ENCODE data around the gene SNED1. TPM values are rescaled to one million over a fixed set of nuclear protein-coding genes. Genes with fewer than 3 reads are reported as not detected.

SNED1 gene
- total RNA-seq, 4 donors from 2014 or later: 18.5 to 87.1 (median 21.9) TPM

DNA sequence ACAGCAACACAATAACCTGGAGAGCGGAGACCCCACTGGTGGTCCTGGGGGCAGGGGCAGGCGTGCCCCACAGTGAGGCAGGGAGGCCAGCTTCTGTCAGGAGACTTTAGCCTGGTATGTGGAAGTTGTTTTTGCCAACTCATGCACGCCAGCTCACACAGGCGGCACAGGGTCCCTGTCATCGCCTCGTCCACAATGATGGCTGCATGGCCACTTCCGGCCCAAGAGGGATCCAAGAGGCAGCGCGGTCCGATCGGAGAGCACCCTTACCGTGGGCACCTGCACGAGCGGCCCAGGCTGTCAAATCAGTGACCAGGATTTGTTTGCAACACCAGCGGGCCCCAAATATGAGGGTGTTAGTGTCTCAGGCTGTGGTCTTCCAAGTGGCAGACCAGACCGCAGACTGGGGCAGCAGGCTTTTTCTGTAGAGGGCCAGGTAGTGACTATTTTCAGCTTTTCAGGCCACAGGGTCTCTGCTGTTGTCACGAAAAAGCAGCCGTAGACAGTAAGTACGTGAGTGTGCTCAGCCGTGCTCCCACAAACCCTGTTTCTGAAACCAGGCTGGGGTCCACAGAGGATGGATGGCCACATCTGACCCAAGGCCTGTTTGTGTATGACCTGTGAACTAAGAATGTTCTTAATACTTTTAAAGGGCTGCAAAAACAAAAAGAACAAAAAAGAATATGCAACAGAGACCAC is 21.2 kb downstream of the SNED1 start:
- H3K27ac ChIP-seq: no peak overlapping the region
- H3K27me3 ChIP-seq: no peaks in the 10 kb centered on the region
- no peak overlapping the region for H3K4me3 ChIP-seq
- no peaks in the 10 kb centered on the region for H3K9me3 ChIP-seq
- TF ChIP-seq CTCF (IDR thresholded peaks at IDR 0.05) (no peak), POLR2A (IDR thresholded peaks at IDR 0.05) (no peak)
- intact Hi-C loops (cut with DNase I; ENCODE audit: low total_unique reads): no loop called here
- no peaks in the 10 kb centered on the region for H3K36me3 ChIP-seq
- no peaks in the 10 kb centered on the region for H3K4me1 ChIP-seq
- DNase-seq: no peak

- intact Hi-C loops (cut with DNase I; ENCODE audit: low total_unique reads): no loop called here
- H3K36me3 ChIP-seq: no peaks in the 10 kb centered on the region
- H3K27ac ChIP-seq: no peak overlapping the region
- DNase-seq: no peak
- no peak overlapping the region for H3K4me3 ChIP-seq
- no peak for TF ChIP-seq CTCF (IDR thresholded peaks at IDR 0.05)
- no peak for TF ChIP-seq POLR2A (IDR thresholded peaks at IDR 0.05)
- no peaks in the 10 kb centered on the region for H3K9me3 ChIP-seq
- no peaks in the 10 kb centered on the region for H3K4me1 ChIP-seq
- H3K27me3 ChIP-seq: no peaks in the 10 kb centered on the region
These were observed 21.8 kb downstream of the SNED1 start for GRCh38 chr2:241020201-241020600.

- intact Hi-C loops (cut with DNase I; ENCODE audit: low total_unique reads): no loop called here
- H3K27ac ChIP-seq: no peak overlapping the region
- no peaks in the 10 kb centered on the region for H3K27me3 ChIP-seq
- DNase-seq: no peak
- no peak overlapping the region for H3K4me3 ChIP-seq
- no peaks in the 10 kb centered on the region for H3K4me1 ChIP-seq
- TF ChIP-seq POLR2A (IDR thresholded peaks at IDR 0.05): no peak
- no peak for TF ChIP-seq CTCF (IDR thresholded peaks at IDR 0.05)
- no peaks in the 10 kb centered on the region for H3K36me3 ChIP-seq
- H3K9me3 ChIP-seq: peaks cover 0 to 4% of the 10 kb centered on the region in 2 donors
These were observed 22.3 kb downstream of the SNED1 start for GRCh38 chr2:241020629-241021190.

DNA sequence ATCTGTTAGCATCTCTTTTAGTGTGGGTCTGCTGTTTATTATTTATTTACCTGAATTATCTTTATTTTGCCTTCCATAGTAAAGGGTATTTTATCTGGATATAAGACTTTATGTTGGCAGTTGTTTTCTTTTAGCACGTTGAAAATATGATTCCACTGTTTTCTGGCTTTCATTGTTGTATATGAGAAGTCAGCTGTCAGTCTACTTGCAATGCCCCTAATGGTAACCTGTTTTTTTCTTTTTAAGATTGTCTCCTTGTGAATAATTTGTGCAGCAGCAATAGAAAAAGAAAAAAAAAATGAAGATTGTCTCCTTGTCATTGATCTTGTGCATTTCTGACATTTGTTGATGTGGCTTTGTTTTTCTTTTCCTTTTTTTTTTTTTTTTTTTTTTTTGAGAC is 27.2 kb downstream of the SNED1 start:
- TF ChIP-seq POLR2A (IDR thresholded peaks at IDR 0.05): no peak
- TF ChIP-seq CTCF (IDR thresholded peaks at IDR 0.05): no peak
- Histone ChIP-seq H3K36me3 (no peaks in the 10 kb centered on the region), H3K4me3 (no peak overlapping the region), H3K4me1 (no peaks in the 10 kb centered on the region), H3K27ac (no peak overlapping the region), H3K9me3 (peaks cover 0 to 10% of the 10 kb centered on the region in 2 donors), H3K27me3 (no peaks in the 10 kb centered on the region)
- DNase-seq: no peak
- intact Hi-C loops (cut with DNase I; ENCODE audit: low total_unique reads): no loop called here

GRCh38 chr2:241029599-241030332 is 31.3 kb downstream of the SNED1 start:
- H3K9me3 ChIP-seq: peaks cover 0 to 10% of the 10 kb centered on the region in 2 donors
- H3K27ac ChIP-seq: no peak overlapping the region
- intact Hi-C loops (cut with DNase I; ENCODE audit: low total_unique reads): no loop called here
- no peaks in the 10 kb centered on the region for H3K27me3 ChIP-seq
- TF ChIP-seq CTCF (IDR thresholded peaks at IDR 0.05) (no peak), POLR2A (IDR thresholded peaks at IDR 0.05) (no peak)
- no peak for DNase-seq
- H3K4me1 ChIP-seq: no peaks in the 10 kb centered on the region
- H3K36me3 ChIP-seq: no peaks in the 10 kb centered on the region
- H3K4me3 ChIP-seq: no peak overlapping the region
